Measurements from ENCODE around the gene ATP11A. TPM values are rescaled to one million over a fixed set of nuclear protein-coding genes. Genes with fewer than 3 reads are reported as not detected.

Gene ATP11A
- total and polyA plus RNA-seq, 2 experiments from 2014 or later: 12.3 to 52.6 TPM

GRCh38 chr13:112781287-112781686 is 91.4 kb downstream of the ATP11A start (continued):
- TF ChIP-seq EZH2phosphoT487 (IDR thresholded peaks at IDR 0.05; ENCODE audit: unreplicated experiment) (no peak), JUNB (IDR thresholded peaks at IDR 0.05; ENCODE audit: unreplicated experiment) (no peak)

- no peak for ATAC-seq
- no peak overlapping the region for H3K4me2 ChIP-seq
These were observed 92.1 kb downstream of the ATP11A start for GRCh38 chr13:112781881-112782361.

More at GRCh38 chr13:112781881-112782361, 92.1 kb downstream of the ATP11A start:
- peaks cover 39% of the 10 kb centered on the region for H3K36me3 Mint-ChIP-seq (ENCODE audit: low read depth)
- H3K4me1 ChIP-seq (ENCODE audit: insufficient read depth): peaks cover 13% of the 10 kb centered on the region
- peaks cover 9% of the 10 kb centered on the region for H3K9me3 Mint-ChIP-seq
- H3K4me3 ChIP-seq: no peak overlapping the region
- H2AFZ ChIP-seq: no peak overlapping the region
- peaks cover 53% of the 10 kb centered on the region for H3K79me2 ChIP-seq (replicated peaks; ENCODE audit: insufficient read depth)
- H3K4me3 Mint-ChIP-seq: no peak overlapping the region
- H3K9me2 ChIP-seq (ENCODE audit: insufficient read depth): no peaks in the 10 kb centered on the region
- TF ChIP-seq STAT1 (IDR thresholded peaks at IDR 0.05; ENCODE audit: unreplicated experiment) (no peak), CTCF (conservative IDR thresholded peaks at IDR 0.05; ENCODE audit: low read depth in 2 of 2) (no peak), POLR2AphosphoS5 (IDR thresholded peaks at IDR 0.05; ENCODE audit: low read depth) (no peak), ETS1 (IDR thresholded peaks at IDR 0.05) (no peak)
- TF ChIP-seq, protein P1, sequence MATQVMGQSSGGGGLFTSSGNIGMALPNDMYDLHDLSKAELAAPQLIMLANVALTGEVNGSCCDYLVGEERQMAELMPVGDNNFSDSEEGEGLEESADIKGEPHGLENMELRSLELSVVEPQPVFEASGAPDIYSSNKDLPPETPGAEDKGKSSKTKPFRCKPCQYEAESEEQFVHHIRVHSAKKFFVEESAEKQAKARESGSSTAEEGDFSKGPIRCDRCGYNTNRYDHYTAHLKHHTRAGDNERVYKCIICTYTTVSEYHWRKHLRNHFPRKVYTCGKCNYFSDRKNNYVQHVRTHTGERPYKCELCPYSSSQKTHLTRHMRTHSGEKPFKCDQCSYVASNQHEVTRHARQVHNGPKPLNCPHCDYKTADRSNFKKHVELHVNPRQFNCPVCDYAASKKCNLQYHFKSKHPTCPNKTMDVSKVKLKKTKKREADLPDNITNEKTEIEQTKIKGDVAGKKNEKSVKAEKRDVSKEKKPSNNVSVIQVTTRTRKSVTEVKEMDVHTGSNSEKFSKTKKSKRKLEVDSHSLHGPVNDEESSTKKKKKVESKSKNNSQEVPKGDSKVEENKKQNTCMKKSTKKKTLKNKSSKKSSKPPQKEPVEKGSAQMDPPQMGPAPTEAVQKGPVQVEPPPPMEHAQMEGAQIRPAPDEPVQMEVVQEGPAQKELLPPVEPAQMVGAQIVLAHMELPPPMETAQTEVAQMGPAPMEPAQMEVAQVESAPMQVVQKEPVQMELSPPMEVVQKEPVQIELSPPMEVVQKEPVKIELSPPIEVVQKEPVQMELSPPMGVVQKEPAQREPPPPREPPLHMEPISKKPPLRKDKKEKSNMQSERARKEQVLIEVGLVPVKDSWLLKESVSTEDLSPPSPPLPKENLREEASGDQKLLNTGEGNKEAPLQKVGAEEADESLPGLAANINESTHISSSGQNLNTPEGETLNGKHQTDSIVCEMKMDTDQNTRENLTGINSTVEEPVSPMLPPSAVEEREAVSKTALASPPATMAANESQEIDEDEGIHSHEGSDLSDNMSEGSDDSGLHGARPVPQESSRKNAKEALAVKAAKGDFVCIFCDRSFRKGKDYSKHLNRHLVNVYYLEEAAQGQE (IDR thresholded peaks at IDR 0.05; ENCODE audit: unreplicated experiment): no peak
- TF ChIP-seq, protein P2, sequence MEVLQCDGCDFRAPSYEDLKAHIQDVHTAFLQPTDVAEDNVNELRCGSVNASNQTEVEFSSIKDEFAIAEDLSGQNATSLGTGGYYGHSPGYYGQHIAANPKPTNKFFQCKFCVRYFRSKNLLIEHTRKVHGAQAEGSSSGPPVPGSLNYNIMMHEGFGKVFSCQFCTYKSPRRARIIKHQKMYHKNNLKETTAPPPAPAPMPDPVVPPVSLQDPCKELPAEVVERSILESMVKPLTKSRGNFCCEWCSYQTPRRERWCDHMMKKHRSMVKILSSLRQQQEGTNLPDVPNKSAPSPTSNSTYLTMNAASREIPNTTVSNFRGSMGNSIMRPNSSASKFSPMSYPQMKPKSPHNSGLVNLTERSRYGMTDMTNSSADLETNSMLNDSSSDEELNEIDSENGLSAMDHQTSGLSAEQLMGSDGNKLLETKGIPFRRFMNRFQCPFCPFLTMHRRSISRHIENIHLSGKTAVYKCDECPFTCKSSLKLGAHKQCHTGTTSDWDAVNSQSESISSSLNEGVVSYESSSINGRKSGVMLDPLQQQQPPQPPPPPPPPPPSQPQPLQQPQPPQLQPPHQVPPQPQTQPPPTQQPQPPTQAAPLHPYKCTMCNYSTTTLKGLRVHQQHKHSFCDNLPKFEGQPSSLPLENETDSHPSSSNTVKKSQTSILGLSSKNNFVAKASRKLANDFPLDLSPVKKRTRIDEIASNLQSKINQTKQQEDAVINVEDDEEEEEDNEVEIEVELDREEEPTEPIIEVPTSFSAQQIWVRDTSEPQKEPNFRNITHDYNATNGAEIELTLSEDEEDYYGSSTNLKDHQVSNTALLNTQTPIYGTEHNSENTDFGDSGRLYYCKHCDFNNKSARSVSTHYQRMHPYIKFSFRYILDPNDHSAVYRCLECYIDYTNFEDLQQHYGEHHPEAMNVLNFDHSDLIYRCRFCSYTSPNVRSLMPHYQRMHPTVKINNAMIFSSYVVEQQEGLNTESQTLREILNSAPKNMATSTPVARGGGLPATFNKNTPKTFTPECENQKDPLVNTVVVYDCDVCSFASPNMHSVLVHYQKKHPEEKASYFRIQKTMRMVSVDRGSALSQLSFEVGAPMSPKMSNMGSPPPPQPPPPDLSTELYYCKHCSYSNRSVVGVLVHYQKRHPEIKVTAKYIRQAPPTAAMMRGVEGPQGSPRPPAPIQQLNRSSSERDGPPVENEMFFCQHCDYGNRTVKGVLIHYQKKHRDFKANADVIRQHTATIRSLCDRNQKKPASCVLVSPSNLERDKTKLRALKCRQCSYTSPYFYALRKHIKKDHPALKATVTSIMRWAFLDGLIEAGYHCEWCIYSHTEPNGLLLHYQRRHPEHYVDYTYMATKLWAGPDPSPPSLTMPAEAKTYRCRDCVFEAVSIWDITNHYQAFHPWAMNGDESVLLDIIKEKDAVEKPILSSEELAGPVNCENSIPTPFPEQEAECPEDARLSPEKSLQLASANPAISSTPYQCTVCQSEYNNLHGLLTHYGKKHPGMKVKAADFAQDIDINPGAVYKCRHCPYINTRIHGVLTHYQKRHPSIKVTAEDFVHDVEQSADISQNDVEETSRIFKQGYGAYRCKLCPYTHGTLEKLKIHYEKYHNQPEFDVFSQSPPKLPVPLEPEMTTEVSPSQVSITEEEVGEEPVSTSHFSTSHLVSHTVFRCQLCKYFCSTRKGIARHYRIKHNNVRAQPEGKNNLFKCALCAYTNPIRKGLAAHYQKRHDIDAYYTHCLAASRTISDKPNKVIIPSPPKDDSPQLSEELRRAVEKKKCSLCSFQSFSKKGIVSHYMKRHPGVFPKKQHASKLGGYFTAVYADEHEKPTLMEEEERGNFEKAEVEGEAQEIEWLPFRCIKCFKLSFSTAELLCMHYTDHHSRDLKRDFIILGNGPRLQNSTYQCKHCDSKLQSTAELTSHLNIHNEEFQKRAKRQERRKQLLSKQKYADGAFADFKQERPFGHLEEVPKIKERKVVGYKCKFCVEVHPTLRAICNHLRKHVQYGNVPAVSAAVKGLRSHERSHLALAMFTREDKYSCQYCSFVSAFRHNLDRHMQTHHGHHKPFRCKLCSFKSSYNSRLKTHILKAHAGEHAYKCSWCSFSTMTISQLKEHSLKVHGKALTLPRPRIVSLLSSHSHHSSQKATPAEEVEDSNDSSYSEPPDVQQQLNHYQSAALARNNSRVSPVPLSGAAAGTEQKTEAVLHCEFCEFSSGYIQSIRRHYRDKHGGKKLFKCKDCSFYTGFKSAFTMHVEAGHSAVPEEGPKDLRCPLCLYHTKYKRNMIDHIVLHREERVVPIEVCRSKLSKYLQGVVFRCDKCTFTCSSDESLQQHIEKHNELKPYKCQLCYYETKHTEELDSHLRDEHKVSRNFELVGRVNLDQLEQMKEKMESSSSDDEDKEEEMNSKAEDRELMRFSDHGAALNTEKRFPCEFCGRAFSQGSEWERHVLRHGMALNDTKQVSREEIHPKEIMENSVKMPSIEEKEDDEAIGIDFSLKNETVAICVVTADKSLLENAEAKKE (CRISPR knock-in tag; IDR thresholded peaks at IDR 0.05): no peak
- peaks cover 40% of the 10 kb centered on the region for H3K4me1 Mint-ChIP-seq
- no peaks in the 10 kb centered on the region for H3F3A ChIP-seq (replicated peaks; ENCODE audit: low read depth)
- DNase-seq (ENCODE audit: low spot score): no peak
- no peaks in the 10 kb centered on the region; the same call in none of the 2 replicates for H4K20me1 ChIP-seq (replicated peaks; ENCODE audit: insufficient read depth)
- H3K27ac Mint-ChIP-seq: 0 out of 2 replicates have a peak overlapping the region, but pooled peaks have one; percentile 50
- H3K27ac ChIP-seq (ENCODE audit: low read depth): peak overlapping the region; percentile 66; the same call in 1 of the 2 replicates
- peaks cover 21% of the 10 kb centered on the region for H3K27me3 Mint-ChIP-seq (ENCODE audit: insufficient read depth, low read depth, poor library complexity)
- H3K27me3 ChIP-seq (ENCODE audit: insufficient read depth): no peaks in the 10 kb centered on the region
- no peaks in the 10 kb centered on the region for H3K36me3 ChIP-seq (ENCODE audit: insufficient read depth)

All from GM23338 (cell line).